CD4-positive, alpha-beta T cell (primary cell): ENCODE data around the gene BMS1. TPM values are rescaled to one million over a fixed set of nuclear protein-coding genes. Genes with fewer than 3 reads are reported as not detected.
"Not testable (repeated sequence)": the region's sequence is repeated elsewhere in the genome, so short reads cannot be mapped to it uniquely, and the experiment has no call there.

Experiments used
- ATAC-seq: fragments of 200-7000 bp; cut with Tn5 transposase; one replicate; pipeline ENCODE4 v1.10.0; 2022; ENCODE audit warnings: mild to moderate bottlenecking; ENCODE audit not compliant: poor library complexity
- CTCF ChIA-PET: fragments of 350-600 bp; sonication (Branson Sonifier 250); formaldehyde crosslinking; loops from one replicate; lab custom pipeline; 2021; ENCODE audit warnings: antibody characterized with exemption, inconsistent platforms; lab: Charles Lee
- POLR2A ChIA-PET: fragments of 350-600 bp; sonication (Branson Sonifier 250); formaldehyde crosslinking; loops from one replicate; lab custom pipeline; 2021; ENCODE audit warnings: antibody characterized with exemption, inconsistent platforms; lab: Charles Lee
- DNase-seq, 14 experiments: peaks; one replicate each; pipeline ENCODE4 v3.0.0-alpha.2; 2013 to 2020; ENCODE audit warnings: mixed read lengths in 2 of 14
- H3K27ac ChIP-seq, 2 donors: one replicate each; pipeline versions ENCODE4 v1.5.1 to v1.7.0; 2013; ENCODE audit warnings: low read length in 2 of 2, low read depth in 1 of 2, mild to moderate bottlenecking in 1 of 2
- H3K27me3 ChIP-seq, 2 experiments: 1 replicate in 1 of 2; 2 replicates in 1 of 2; pipeline versions ENCODE4 v1.6.1 to v1.7.0; 2013; ENCODE audit warnings: low read length in 2 of 2, control low read depth in 1 of 2, mild to moderate bottlenecking in 1 of 2, moderate library complexity in 1 of 2; ENCODE audit not compliant: insufficient read depth in 2 of 2, control insufficient read depth in 1 of 2
- H3K36me3 ChIP-seq: one replicate; pipeline ENCODE4 v1.6.1; 2013; ENCODE audit warnings: low read length, control low read depth; ENCODE audit not compliant: insufficient read depth
- H3K4me1 ChIP-seq: one replicate; pipeline ENCODE4 v1.6.1; 2013; ENCODE audit warnings: low read length, control low read depth; ENCODE audit not compliant: insufficient read depth
- H3K4me3 ChIP-seq: one replicate; pipeline ENCODE4 v1.5.1; 2013; ENCODE audit warnings: mild to moderate bottlenecking, low read length, moderate library complexity
- H3K9me3 ChIP-seq, 2 experiments: 1 replicate in 1 of 2; 2 replicates in 1 of 2; pipeline versions ENCODE4 v1.6.1 to v1.7.0; 2013; ENCODE audit warnings: low read length in 2 of 2, mild to moderate bottlenecking in 2 of 2, control low read depth in 1 of 2, moderate library complexity in 1 of 2; ENCODE audit not compliant: control insufficient read depth in 1 of 2, insufficient read depth in 1 of 2
- H3K27ac Mint-ChIP-seq: one replicate; pipeline ENCODE4 v1.8.0; 2020; ENCODE audit warnings: mixed read lengths
- H3K27me3 Mint-ChIP-seq: one replicate; pipeline ENCODE4 v1.8.0; 2021; ENCODE audit warnings: mixed read lengths
- H3K36me3 Mint-ChIP-seq: one replicate; pipeline ENCODE4 v1.8.0; 2021; ENCODE audit warnings: low read depth, mixed read lengths
- H3K4me1 Mint-ChIP-seq: one replicate; pipeline ENCODE4 v1.8.0; 2021; ENCODE audit warnings: low read depth, mixed read lengths
- H3K4me3 Mint-ChIP-seq: one replicate; pipeline ENCODE4 v1.8.0; 2020; ENCODE audit warnings: mild to moderate bottlenecking, mixed read lengths
- H3K9me3 Mint-ChIP-seq: one replicate; pipeline ENCODE4 v1.8.0; 2020; ENCODE audit warnings: mixed read lengths
- CTCF ChIP-seq: fragments of 200-600 bp; IDR thresholded peaks from one replicate; pipeline ENCODE4 v1.8.0; 2022; ENCODE audit warnings: antibody characterized with exemption, mild to moderate bottlenecking
- intact Hi-C, 2 experiments: fragments of 100-400 bp; cut with DNase I in 1 of 2; cut with micrococcal nuclease in 1 of 2; formaldehyde crosslinking; loops; one replicate each; pipeline versions ENCODE4 v1.15.1 to v1.9.0; 2023 to 2025; cut with DNase I, micrococcal nuclease
- total RNA-seq, 174 experiments: library from RNA in 2 of 174; stranded (reverse) in 2 of 174; gene quantifications; one replicate each; pipeline ENCODE4 v1.2.3 and lab custom pipeline; 2021 to 2026

Gene BMS1
- total RNA-seq, 2 experiments from 2014 or later = 13.8 to 15.3 TPM

- Histone ChIP-seq H3K9me3 (peaks cover 0 to 4% of the 10 kb centered on the region in 2 experiments), H3K36me3 (peaks cover 41% of the 10 kb centered on the region), H3K27ac (no peak overlapping the region), H3K4me3 (no peak overlapping the region), H3K4me1 (no peaks in the 10 kb centered on the region), H3K27me3 (no peaks in the 10 kb centered on the region)
- intact Hi-C loops = no loop called here
- Mint-ChIP-seq H3K36me3 (peaks cover 97% of the 10 kb centered on the region), H3K27me3 (no peaks in the 10 kb centered on the region), H3K4me1 (peaks cover 31% of the 10 kb centered on the region), H3K9me3 (peaks cover 5% of the 10 kb centered on the region), H3K4me3 (no peak overlapping the region), H3K27ac (no peak overlapping the region)
- POLR2A ChIA-PET = no interaction called here
- no peak for DNase-seq
- ATAC-seq = no peak
- CTCF ChIA-PET = no interaction called here
- TF ChIP-seq CTCF = no peak
Observed at GRCh38 chr10:42812028-42812427, 29.4 kb downstream of the BMS1 start.

DNA sequence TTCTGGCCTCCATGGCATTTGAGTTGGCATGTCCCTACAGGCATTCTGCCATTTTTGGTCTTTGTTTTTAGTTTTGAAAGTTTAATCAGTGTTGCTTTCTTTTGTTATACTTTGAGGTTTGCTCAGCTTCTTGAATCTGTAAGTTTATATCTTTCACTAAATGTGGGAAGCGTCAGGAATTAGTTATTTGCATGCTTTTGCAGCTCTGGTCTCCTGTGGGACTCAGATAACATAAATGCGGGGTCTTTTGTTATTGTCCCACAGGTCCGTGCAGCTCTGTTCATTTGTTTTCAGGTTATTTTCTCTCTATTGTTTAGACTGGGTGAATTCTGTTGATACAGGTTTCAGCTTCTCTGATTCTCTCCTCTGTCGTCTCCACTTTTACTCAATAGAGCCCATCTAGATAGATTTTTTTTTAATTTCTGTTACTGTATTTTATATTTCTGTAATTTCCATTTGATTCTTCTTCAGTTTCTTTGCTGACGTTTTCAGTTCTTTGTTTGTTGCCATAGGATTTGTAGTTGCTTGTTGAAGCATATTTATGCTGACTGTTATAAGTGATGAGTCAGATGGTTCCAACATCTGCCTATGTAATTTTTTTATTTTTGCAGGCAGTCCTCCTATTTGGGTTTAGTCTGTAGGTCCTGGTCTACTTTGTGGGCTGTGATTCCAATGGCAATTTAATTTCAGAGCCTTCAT is 31.5 kb downstream of the BMS1 start:
- ATAC-seq, H3K4me3 Mint-ChIP-seq, H3K9me3 ChIP-seq, H3K27ac Mint-ChIP-seq, H3K4me1 ChIP-seq, H3K27me3 ChIP-seq, POLR2A ChIA-PET, H3K27me3 Mint-ChIP-seq, H3K4me3 ChIP-seq, H3K27ac ChIP-seq, H3K9me3 Mint-ChIP-seq, CTCF ChIA-PET, intact Hi-C loops, DNase-seq: not testable (repeated sequence)
- H3K36me3 ChIP-seq = peaks cover 46% of the 10 kb centered on the region
- H3K4me1 Mint-ChIP-seq = peaks cover 24% of the 10 kb centered on the region
- peaks cover 97% of the 10 kb centered on the region for H3K36me3 Mint-ChIP-seq

DNA sequence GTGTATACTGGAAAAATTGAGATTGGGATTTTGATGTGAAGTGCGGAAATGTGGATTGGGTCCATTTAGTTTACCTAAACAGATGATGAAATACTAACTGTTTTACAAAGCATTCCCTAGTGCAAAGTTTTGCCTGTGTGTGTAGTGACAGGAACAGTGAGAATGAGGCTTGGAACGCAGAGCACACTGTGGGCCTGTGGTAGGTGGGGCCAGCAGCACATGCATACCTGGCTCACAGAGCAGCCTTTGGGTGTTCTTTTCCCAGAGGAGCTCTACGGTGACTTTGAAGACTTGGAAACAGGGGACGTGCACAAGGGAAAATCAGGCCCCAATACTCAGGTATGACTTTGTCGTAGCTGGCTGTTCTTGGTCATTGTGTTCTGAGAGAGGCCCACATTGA is 33.7 kb downstream of the BMS1 start:
- H3K4me1 Mint-ChIP-seq = peaks cover 18% of the 10 kb centered on the region
- ATAC-seq, H3K4me3 Mint-ChIP-seq, POLR2A ChIA-PET, H3K9me3 Mint-ChIP-seq, H3K4me1 ChIP-seq, H3K27ac Mint-ChIP-seq, intact Hi-C loops, H3K9me3 ChIP-seq, H3K27me3 Mint-ChIP-seq, H3K27ac ChIP-seq, DNase-seq, H3K4me3 ChIP-seq, CTCF ChIA-PET, H3K27me3 ChIP-seq: not testable (repeated sequence)
- peaks cover 97% of the 10 kb centered on the region for H3K36me3 Mint-ChIP-seq
- peaks cover 44% of the 10 kb centered on the region for H3K36me3 ChIP-seq

- POLR2A ChIA-PET = no interaction called here
- peaks cover 99% of the 10 kb centered on the region for H3K36me3 Mint-ChIP-seq
- H3K9me3 ChIP-seq = peaks cover 0 to 4% of the 10 kb centered on the region in 2 experiments
- peaks cover 43% of the 10 kb centered on the region for H3K36me3 ChIP-seq
- CTCF ChIA-PET = interaction anchor here (0.7 kb wide), 1 partner anchor 21 kb away, joined by 3 read pairs; no protein-coding TSS in a partner anchor
- no peaks in the 10 kb centered on the region for H3K27me3 ChIP-seq
- peaks cover 18% of the 10 kb centered on the region for H3K4me1 Mint-ChIP-seq
- no peak overlapping the region for H3K27ac ChIP-seq
- DNase-seq = no peak
- intact Hi-C loops = no loop called here
- no peak overlapping the region for H3K4me3 ChIP-seq
- no peaks in the 10 kb centered on the region for H3K27me3 Mint-ChIP-seq
- no peak for TF ChIP-seq CTCF
- no peak overlapping the region for H3K4me3 Mint-ChIP-seq
- H3K4me1 ChIP-seq = no peaks in the 10 kb centered on the region
- H3K9me3 Mint-ChIP-seq = peaks cover 5% of the 10 kb centered on the region
- no peak for ATAC-seq
- no peak overlapping the region for H3K27ac Mint-ChIP-seq
Observed at GRCh38 chr10:42816912-42817311, 34.3 kb downstream of the BMS1 start.

- DNase-seq, H3K9me3 ChIP-seq, H3K27me3 Mint-ChIP-seq, H3K4me1 ChIP-seq, intact Hi-C loops, H3K27me3 ChIP-seq, H3K4me3 Mint-ChIP-seq, POLR2A ChIA-PET, ATAC-seq, H3K9me3 Mint-ChIP-seq, H3K4me3 ChIP-seq, H3K27ac Mint-ChIP-seq, H3K27ac ChIP-seq: not testable (repeated sequence)
- Mint-ChIP-seq H3K4me1 (peaks cover 18% of the 10 kb centered on the region), H3K36me3 (peaks cover 98% of the 10 kb centered on the region)
- CTCF ChIA-PET = interaction anchor here (0.7 kb wide), 1 partner anchor 21 kb away, joined by 3 read pairs; no protein-coding TSS in a partner anchor
- H3K36me3 ChIP-seq = peaks cover 42% of the 10 kb centered on the region
Observed at GRCh38 chr10:42817417-42817816, 34.8 kb downstream of the BMS1 start.

- H3K36me3 ChIP-seq = peaks cover 66% of the 10 kb centered on the region
Observed at GRCh38 chr10:42826759-42827158, 44.2 kb downstream of the BMS1 start.

More at GRCh38 chr10:42826759-42827158, 44.2 kb downstream of the BMS1 start:
- H3K4me1 ChIP-seq, H3K4me3 Mint-ChIP-seq, H3K27me3 ChIP-seq, DNase-seq, H3K27me3 Mint-ChIP-seq, H3K27ac Mint-ChIP-seq, H3K4me3 ChIP-seq, ATAC-seq, H3K27ac ChIP-seq, POLR2A ChIA-PET, CTCF ChIA-PET, H3K9me3 ChIP-seq, H3K4me1 Mint-ChIP-seq, H3K9me3 Mint-ChIP-seq, intact Hi-C loops: not testable (repeated sequence)
- peaks cover 97% of the 10 kb centered on the region for H3K36me3 Mint-ChIP-seq
